HL-60 (cell line): ENCODE results near the gene EVA1C.

Source experiments
- POLR2AphosphoS5 ChIP-seq: IDR thresholded peaks from 2 replicates; pipeline ENCODE4 v1.6.1; 2012; ENCODE audit warnings: low read depth
- TF ChIP-seq, protein P1 (sequence below): IDR thresholded peaks from one replicate; pipeline ENCODE4 v1.5.1; 2011; ENCODE audit warnings: low read length, control low read depth, inconsistent platforms; ENCODE audit not compliant: insufficient read depth
- TF ChIP-seq, protein P2 (sequence below): IDR thresholded peaks from 2 replicates; pipeline ENCODE4 v1.6.1; 2012; ENCODE audit warnings: low read depth; ENCODE audit not compliant: insufficient replicate concordance

DNA sequence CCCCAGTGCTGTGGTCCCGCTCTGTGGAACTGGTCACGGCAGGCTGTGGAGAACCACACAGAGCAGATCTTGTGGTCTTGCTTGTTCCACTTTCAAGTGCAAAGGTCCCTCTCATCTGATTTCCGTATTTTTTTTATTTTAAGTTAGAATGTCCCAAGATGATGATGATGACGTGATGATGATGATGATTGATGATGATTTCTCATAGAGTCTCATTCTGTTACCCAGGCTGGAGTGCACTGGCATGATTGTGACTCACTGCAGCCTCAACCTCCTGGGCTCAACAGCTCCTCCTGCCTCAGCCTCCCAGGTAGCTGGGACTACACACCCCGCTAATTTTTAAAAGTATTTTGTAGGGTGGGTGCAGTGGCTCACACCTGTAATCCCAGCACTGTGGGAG is 12.2 kb downstream of the EVA1C start:
- TF ChIP-seq, protein P1, sequence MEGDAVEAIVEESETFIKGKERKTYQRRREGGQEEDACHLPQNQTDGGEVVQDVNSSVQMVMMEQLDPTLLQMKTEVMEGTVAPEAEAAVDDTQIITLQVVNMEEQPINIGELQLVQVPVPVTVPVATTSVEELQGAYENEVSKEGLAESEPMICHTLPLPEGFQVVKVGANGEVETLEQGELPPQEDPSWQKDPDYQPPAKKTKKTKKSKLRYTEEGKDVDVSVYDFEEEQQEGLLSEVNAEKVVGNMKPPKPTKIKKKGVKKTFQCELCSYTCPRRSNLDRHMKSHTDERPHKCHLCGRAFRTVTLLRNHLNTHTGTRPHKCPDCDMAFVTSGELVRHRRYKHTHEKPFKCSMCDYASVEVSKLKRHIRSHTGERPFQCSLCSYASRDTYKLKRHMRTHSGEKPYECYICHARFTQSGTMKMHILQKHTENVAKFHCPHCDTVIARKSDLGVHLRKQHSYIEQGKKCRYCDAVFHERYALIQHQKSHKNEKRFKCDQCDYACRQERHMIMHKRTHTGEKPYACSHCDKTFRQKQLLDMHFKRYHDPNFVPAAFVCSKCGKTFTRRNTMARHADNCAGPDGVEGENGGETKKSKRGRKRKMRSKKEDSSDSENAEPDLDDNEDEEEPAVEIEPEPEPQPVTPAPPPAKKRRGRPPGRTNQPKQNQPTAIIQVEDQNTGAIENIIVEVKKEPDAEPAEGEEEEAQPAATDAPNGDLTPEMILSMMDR, result no peak
- TF ChIP-seq POLR2AphosphoS5, result no peak
- TF ChIP-seq, protein P2, sequence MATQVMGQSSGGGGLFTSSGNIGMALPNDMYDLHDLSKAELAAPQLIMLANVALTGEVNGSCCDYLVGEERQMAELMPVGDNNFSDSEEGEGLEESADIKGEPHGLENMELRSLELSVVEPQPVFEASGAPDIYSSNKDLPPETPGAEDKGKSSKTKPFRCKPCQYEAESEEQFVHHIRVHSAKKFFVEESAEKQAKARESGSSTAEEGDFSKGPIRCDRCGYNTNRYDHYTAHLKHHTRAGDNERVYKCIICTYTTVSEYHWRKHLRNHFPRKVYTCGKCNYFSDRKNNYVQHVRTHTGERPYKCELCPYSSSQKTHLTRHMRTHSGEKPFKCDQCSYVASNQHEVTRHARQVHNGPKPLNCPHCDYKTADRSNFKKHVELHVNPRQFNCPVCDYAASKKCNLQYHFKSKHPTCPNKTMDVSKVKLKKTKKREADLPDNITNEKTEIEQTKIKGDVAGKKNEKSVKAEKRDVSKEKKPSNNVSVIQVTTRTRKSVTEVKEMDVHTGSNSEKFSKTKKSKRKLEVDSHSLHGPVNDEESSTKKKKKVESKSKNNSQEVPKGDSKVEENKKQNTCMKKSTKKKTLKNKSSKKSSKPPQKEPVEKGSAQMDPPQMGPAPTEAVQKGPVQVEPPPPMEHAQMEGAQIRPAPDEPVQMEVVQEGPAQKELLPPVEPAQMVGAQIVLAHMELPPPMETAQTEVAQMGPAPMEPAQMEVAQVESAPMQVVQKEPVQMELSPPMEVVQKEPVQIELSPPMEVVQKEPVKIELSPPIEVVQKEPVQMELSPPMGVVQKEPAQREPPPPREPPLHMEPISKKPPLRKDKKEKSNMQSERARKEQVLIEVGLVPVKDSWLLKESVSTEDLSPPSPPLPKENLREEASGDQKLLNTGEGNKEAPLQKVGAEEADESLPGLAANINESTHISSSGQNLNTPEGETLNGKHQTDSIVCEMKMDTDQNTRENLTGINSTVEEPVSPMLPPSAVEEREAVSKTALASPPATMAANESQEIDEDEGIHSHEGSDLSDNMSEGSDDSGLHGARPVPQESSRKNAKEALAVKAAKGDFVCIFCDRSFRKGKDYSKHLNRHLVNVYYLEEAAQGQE, result no peak
